ENCODE results near the gene EGF. TPM values are rescaled to one million over a fixed set of nuclear protein-coding genes. Genes with fewer than 3 reads are reported as not detected.

The EGF gene
- total RNA-seq, 2 donors from 2014 or later: 14.6 to 33.7 TPM

GRCh38 chr4:109990261-109991257 lies 77.9 kb downstream of the EGF start:
- H3K4me1 ChIP-seq (ENCODE audit: control insufficient read depth, insufficient read depth, low read length): no peaks in the 10 kb centered on the region
- H3K9me3 ChIP-seq (ENCODE audit: control insufficient read depth, low read length): no peaks in the 10 kb centered on the region
- TF ChIP-seq, protein P1, sequence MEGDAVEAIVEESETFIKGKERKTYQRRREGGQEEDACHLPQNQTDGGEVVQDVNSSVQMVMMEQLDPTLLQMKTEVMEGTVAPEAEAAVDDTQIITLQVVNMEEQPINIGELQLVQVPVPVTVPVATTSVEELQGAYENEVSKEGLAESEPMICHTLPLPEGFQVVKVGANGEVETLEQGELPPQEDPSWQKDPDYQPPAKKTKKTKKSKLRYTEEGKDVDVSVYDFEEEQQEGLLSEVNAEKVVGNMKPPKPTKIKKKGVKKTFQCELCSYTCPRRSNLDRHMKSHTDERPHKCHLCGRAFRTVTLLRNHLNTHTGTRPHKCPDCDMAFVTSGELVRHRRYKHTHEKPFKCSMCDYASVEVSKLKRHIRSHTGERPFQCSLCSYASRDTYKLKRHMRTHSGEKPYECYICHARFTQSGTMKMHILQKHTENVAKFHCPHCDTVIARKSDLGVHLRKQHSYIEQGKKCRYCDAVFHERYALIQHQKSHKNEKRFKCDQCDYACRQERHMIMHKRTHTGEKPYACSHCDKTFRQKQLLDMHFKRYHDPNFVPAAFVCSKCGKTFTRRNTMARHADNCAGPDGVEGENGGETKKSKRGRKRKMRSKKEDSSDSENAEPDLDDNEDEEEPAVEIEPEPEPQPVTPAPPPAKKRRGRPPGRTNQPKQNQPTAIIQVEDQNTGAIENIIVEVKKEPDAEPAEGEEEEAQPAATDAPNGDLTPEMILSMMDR (conservative IDR thresholded peaks at IDR 0.05): no peak
- H3K27ac Mint-ChIP-seq: no peak overlapping the region
- no peaks in the 10 kb centered on the region for H3K9me3 Mint-ChIP-seq
- H3K9ac ChIP-seq (ENCODE audit: extremely low read depth, low read length, poor library complexity, severe bottlenecking): no peak overlapping the region
- peaks cover 6% of the 10 kb centered on the region for H3K4me1 Mint-ChIP-seq
- no peaks in the 10 kb centered on the region for H3K27me3 Mint-ChIP-seq (ENCODE audit: insufficient read depth)
- H3K36me3 ChIP-seq (ENCODE audit: control insufficient read depth, insufficient read depth, low read length): no peaks in the 10 kb centered on the region
- no peak overlapping the region for H3K4me3 ChIP-seq (ENCODE audit: low read length)
- no peak overlapping the region for H3K4me3 Mint-ChIP-seq
- H3K27me3 ChIP-seq (ENCODE audit: control insufficient read depth, insufficient read depth, low read length, poor library complexity, severe bottlenecking): no peaks in the 10 kb centered on the region
- H3K36me3 Mint-ChIP-seq (ENCODE audit: low read depth): peaks cover 9% of the 10 kb centered on the region
- WGBS, 2 experiments (ENCODE audit: insufficient coverage in 1 of 2, insufficient read length in 1 of 2): 84 to 97% methylated on average over 3 to 5 of the region's 5 CpGs
- DNase-seq: no peak
- H3K27ac ChIP-seq (ENCODE audit: low read depth, low read length): no peak overlapping the region

DNA sequence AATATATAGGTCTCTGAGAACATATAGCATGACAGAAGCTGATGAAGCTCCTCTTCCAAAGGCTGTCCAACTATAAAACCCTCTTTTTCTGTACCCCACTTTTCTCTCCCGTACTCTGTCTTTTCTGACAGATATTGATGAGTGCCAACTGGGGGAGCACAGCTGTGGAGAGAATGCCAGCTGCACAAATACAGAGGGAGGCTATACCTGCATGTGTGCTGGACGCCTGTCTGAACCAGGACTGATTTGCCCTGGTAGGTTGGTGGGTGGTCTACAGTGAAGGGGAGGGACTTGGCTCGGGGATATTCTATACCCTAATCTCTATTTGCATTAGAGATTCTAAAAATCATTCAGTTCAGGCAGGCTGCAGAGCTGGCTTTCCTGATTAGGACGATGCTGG lies 80.4 kb downstream of the EGF start:
- Mint-ChIP-seq H3K27me3 (ENCODE audit: insufficient read depth) (no peaks in the 10 kb centered on the region), H3K9me3 (no peaks in the 10 kb centered on the region), H3K4me1 (peaks cover 6% of the 10 kb centered on the region), H3K4me3 (no peak overlapping the region), H3K27ac (no peak overlapping the region), H3K36me3 (ENCODE audit: low read depth) (peaks cover 5% of the 10 kb centered on the region)
- TF ChIP-seq, protein P1 (conservative IDR thresholded peaks at IDR 0.05): no peak
- H3K4me3 ChIP-seq (ENCODE audit: low read length): no peak overlapping the region
- H3K4me1 ChIP-seq (ENCODE audit: control insufficient read depth, insufficient read depth, low read length): no peaks in the 10 kb centered on the region
- 83 to 87% methylated on average over 1 to 3 of the region's 4 CpGs for WGBS, 2 experiments (ENCODE audit: insufficient coverage in 1 of 2, insufficient read length in 1 of 2)
- H3K9me3 ChIP-seq (ENCODE audit: control insufficient read depth, low read length): no peaks in the 10 kb centered on the region
- no peaks in the 10 kb centered on the region for H3K36me3 ChIP-seq (ENCODE audit: control insufficient read depth, insufficient read depth, low read length)
- H3K9ac ChIP-seq (ENCODE audit: extremely low read depth, low read length, poor library complexity, severe bottlenecking): no peak overlapping the region
- DNase-seq: no peak
- no peaks in the 10 kb centered on the region for H3K27me3 ChIP-seq (ENCODE audit: control insufficient read depth, insufficient read depth, low read length, poor library complexity, severe bottlenecking)
- H3K27ac ChIP-seq (ENCODE audit: low read depth, low read length): no peak overlapping the region

DNA sequence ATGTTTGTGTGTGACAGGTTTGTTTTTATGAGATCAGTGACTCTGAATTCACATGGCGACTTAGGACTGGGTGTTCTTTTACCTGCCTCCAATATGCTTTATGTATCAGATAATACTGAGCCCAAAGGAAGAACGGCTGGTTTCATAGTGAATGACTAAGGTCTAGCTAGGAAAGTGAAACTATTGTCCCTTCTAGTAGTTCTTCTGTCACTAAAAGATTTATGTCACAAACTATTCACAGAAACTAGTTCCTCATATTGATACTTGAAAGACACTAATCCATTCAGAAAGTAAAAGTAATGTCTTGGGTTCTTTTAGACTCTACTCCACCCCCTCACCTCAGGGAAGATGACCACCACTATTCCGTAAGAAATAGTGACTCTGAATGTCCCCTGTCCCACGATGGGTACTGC lies 81.7 kb downstream of the EGF start:
- H3K27me3 Mint-ChIP-seq (ENCODE audit: insufficient read depth): no peaks in the 10 kb centered on the region
- no peak overlapping the region for H3K4me3 Mint-ChIP-seq
- WGBS, 2 experiments (ENCODE audit: insufficient coverage in 1 of 2, insufficient read length in 1 of 2): 92 to 94% methylated on average over 2 to 4 of the region's 4 CpGs

More for the DNA sequence above, 81.7 kb downstream of the EGF start:
- peaks cover 5% of the 10 kb centered on the region for H3K36me3 Mint-ChIP-seq (ENCODE audit: low read depth)
- Histone ChIP-seq H3K4me3 (ENCODE audit: low read length) (no peak overlapping the region), H3K36me3 (ENCODE audit: control insufficient read depth, insufficient read depth, low read length) (no peaks in the 10 kb centered on the region), H3K27me3 (ENCODE audit: control insufficient read depth, insufficient read depth, low read length, poor library complexity, severe bottlenecking) (no peaks in the 10 kb centered on the region), H3K27ac (ENCODE audit: low read depth, low read length) (no peak overlapping the region), H3K4me1 (ENCODE audit: control insufficient read depth, insufficient read depth, low read length) (no peaks in the 10 kb centered on the region), H3K9ac (ENCODE audit: extremely low read depth, low read length, poor library complexity, severe bottlenecking) (no peak overlapping the region), H3K9me3 (ENCODE audit: control insufficient read depth, low read length) (no peaks in the 10 kb centered on the region)
- no peak overlapping the region for H3K27ac Mint-ChIP-seq
- no peak for DNase-seq
- H3K4me1 Mint-ChIP-seq: peaks cover 1% of the 10 kb centered on the region
- TF ChIP-seq, protein P1 (conservative IDR thresholded peaks at IDR 0.05): no peak
- H3K9me3 Mint-ChIP-seq: no peaks in the 10 kb centered on the region

All from endodermal cell (in vitro differentiated cells).